Pons (tissue), 1 donor: ENCODE data around the gene DDIT3.
"Not testable (repeated sequence)": the region's sequence is repeated elsewhere in the genome, so short reads cannot be mapped to it uniquely, and the experiment has no call there.

Experiments
- DNase-seq: peaks from one replicate; pipeline ENCODE4 v3.0.0-alpha.2; 2016; ENCODE audit warnings: low spot score

The DDIT3 gene, protein sequence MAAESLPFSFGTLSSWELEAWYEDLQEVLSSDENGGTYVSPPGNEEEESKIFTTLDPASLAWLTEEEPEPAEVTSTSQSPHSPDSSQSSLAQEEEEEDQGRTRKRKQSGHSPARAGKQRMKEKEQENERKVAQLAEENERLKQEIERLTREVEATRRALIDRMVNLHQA

DNA sequence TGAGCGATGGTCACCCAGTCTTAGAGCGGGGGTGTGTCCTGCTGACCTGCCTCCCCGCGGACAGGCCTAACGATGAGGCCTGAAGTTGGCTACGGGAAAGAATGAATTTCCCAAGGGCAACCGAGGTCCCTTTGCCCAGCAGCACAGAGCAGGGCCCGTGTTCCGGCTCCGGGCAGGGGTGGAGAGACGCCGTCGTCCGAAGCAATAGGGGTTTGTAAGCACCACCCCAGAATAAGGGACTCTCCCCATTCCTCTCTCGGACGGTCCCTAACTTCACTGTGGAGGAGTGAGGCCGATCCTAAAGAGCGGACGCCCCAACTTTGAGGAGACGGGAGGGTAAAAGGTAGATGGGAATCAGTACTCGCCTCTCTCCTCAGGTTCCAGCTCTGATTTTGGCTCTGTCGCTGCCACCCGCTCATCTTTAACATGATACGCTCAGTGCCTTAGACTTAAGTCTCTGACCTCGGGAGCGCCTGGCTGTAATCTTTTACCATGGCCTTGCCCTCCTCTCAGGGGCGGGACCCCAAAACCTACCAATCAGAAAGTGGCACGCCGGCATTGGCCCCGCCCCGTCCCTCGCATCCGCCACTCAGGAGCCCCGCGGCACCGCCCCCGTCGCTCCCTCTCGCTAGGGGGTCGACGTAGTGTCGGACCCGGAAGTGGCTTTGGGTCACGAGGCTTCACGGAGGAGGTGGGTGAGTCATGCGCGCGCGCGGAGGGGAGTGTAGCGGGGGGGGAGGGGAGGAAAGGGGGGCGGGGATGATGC is at the start of gene DDIT3:
Gene DDIT3 (minus strand): TSS at position 462 of the 766 bp plus-strand sequence. CDS start 3,108 bp downstream, outside the sequence.
- peak; percentile 98 for DNase-seq

DNA sequence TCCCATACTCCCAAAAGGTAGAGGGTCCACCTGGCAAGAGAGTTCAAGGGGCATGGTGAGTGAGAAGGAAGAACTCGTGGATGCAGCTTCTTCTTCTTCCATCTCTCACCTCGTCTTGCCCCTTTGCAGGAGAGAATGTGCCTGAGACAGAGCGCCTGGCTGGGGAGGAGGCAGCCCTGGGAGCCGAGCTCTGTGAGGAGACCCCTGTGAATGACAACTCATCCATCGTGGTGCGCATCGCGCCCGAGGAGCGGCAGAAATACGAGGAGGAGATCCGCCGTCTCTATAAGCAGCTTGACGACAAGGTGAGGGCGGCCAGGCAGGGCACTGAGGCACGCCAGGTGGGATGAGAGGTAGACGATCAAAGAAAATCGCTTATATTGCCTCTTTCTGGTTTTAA is 49.5 kb upstream of the DDIT3 start:
- no peak for DNase-seq

DNA sequence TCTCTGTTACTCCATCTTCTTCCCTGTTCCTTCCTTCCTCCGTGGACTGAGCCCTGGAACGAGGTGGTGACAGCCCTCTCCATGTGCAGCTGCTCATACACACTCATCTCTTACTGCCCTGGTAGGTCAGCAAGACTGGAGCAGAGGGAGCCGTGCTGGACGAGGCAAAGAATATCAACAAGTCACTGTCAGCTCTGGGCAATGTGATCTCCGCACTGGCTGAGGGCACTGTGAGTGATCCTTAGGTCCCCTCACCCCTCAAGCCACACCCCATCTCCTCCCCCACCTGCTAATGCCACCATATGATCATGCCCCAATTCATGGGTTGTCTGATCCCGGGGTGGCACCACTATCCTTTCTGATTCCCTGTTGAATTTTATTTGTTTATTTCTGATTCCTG is 48.5 kb upstream of the DDIT3 start:
- DNase-seq: no peak

DNA sequence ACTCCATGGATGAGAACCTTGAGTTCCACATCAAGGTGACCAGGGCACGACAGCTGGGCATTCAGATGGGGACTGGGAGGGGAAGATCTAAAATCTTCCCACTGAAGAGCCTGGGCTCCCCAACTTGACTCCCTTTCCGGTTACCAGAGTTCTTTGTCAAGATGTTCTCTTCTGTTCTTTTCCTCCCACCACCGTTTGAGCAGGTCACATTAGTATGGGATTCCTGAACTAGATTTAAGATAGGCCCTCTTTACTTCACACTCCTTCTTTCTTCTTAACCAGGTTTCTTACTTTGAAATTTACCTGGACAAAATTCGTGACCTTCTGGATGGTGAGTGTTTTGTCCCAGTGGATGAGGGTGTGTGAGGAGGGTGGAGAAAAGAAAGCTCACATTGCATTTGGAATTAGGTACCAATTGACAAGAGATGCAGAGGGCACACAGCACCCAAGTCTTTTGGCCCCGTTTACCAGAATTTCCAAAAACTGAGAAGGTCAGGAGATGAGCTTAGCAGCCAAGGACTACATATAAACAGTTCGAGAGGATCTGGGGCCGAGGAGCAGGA is 43.9 kb upstream of the DDIT3 start:
- no peak for DNase-seq

DNA sequence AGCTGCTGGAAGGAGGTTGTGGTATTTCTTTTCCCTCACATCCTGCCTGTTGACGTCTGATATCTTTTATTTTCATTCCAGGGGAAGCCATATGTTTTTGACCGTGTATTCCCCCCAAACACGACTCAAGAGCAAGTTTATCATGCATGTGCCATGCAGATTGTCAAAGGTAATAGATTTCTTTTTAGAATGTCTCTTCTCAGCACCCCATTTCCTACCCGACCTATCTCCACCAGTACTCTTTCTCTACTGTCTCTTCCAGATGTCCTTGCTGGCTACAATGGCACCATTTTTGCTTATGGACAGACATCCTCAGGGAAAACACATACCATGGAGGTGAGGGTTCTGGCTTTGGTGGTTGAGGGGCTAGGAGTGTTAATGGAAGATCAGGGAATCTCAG is 43.0 kb upstream of the DDIT3 start:
- no peak for DNase-seq

DNA sequence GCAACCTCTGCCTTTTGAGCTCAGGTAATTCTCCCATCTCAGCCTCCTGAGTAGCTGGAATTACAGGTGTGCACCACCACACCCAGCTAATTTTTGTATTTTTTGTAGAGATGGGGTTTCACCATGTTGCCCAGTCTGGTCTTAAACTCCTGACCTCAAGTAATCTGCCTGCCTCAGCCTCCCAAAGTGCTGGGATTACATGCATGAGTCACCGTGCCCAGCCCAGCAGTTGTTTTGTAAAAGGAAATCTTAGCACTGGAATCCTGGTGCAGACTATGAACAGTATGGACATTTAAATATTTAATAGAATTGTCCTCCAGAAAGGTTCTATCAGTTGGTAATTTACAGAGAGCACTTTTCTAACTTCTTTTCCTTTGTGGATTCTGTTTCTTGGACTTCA is 40.8 kb upstream of the DDIT3 start:
- DNase-seq: not testable (repeated sequence)

DNA sequence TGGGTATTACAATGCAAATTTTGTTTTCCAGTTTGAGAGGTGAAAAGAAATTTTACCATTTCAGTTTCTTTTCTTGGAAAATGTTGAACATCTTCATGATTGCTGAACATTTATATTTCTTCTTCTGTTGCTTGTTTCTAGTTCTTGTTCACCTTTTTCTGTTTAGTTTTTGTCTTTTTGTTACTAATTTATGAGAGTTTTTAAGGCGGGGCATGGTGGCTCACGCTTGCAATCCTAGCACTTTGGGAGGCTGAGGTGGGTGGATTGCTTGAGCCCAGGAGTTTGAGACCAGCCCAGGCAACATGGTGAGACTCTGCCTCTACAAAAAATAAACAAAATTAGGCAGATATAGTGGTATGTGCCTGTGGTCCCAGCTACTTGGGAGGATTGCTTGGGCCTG is 40.2 kb upstream of the DDIT3 start:
- DNase-seq: no peak

DNA sequence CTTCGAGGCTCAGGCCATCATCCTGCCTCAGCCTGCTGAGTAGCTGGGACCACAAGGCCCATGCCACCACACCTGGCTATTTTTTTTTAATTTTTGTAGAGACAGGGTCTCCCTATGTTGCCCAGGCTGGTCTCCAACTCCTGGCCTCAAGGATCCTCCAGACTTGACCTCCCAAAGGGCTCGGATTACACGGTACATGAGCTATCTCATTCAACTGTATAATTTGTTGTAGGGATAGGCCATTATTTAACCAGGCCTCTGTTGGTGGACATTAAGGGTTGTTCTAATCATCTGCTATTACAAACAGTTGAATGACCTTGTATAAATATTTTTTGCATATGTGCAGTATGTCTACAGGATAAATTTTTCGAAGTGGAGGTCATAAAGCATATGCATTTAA is 38.5 kb upstream of the DDIT3 start:
- DNase-seq: no peak

DNA sequence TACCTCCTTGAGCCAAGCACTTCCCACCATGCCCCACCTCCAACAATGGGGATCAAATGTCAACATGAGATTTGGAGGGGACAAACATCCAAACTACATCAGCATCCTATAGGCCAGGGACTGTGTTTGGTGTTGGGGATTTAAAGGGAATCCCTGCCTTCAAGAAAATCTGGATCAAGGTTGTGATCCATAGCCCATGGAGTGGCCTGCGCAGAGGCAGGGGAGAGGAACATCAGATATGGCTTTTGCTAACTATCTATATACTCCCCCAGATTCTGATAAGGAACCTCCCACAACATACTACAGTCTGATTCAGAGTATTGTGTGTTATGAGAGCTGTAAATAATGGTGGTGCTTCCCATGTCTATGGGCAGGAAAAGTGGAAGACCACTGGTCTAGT is 34.6 kb upstream of the DDIT3 start:
- no peak for DNase-seq

DNA sequence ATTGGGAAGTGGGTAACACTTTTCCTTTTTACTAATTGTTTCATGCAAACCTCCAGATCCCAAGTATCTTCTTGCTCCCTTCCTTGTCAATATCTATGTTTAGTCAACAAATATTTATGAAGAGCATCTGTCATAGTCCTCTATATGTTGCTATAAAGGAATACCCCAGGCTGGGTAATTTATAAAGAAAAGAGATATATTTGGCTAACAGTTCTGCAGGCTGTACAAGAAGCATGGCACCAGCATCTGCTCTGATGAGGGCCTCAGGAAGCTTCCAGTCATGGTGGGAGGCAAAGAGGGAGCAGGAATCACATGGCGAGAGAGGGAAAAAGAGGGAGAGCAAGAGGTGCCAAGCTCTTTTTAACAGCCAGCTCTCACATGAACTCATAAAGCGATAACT is 34.1 kb upstream of the DDIT3 start:
- no peak for DNase-seq

DNA sequence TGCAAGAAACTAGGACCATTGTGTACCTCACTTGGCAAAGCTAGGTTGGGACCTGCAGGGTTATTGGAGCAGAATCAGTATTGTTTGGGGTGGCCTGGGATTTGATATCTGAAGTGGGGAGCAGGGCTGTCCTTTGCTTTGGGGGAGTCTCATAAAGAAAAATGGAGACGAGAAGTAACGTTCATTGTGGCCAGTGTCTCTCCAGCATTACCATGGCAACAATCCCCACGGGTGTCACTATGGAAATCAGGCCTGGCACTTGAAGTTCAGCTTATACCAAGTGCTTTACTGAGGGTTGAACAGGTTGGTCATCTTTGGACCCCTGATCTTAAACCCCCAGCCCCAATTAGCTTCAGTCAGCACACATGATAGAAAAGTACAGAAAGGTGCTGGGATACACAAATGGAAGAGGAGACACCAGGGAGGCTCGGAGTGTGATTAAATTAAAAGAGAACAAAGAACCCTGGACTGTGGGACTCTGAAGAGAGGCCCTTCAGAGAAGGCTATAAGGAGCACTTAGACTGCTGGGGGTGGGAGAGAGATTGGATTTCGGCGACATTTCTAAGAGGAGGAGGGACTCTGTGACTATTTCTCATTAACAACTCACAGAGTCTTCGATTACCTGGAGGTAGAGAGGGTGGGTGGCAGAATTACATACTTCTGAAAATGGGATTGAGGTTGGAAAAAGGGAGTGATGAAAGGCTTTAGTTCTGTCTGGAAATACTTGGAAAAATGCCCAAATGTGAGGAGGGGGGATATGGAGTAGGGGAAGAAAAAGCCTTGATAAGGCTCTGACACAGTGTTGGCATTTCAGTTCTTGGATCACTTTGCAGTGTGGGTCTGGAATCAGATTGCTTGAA is 33.3 kb upstream of the DDIT3 start:
- no peak for DNase-seq

DNA sequence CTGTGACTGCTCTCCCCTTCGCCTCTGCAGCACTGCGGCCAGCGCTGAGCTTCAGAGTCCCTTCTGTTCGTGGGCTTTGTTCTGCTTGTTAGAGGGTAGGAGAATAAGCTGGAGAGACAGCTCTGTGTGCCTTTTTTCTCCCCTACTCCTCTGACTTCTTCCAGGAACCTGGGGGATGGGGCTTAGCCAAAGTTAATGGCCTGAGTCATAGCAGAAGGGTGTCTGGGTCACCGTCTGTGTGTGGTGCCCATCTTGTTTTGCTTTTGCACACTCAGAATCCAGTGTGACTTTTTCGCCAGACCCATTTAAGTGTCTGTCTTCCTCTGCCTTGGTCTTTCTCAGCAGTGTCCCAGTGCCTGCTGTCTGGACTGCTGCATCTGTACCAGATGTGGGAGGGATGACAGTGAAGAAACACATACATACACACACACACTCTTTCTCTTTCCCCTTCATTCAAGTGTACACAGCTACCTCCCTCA is 32.6 kb upstream of the DDIT3 start:
- DNase-seq: no peak

DNA sequence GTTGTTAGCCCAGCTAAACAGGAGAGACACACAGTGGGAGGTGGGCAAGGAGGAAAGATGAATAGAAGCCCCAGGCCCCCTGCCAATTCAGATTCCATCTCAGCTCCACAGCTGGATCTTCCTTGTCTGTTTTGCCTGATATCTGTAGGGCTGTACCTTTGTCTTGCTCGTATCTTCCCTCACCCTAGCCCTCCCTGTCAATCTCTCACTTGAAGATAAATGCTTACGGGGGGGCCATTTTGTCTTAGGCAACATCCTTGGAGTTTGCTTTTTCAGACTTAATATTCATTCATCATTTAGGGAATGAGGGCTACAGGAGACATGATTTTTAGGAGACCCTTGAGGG is 32.0 kb upstream of the DDIT3 start:
- no peak for DNase-seq

DNA sequence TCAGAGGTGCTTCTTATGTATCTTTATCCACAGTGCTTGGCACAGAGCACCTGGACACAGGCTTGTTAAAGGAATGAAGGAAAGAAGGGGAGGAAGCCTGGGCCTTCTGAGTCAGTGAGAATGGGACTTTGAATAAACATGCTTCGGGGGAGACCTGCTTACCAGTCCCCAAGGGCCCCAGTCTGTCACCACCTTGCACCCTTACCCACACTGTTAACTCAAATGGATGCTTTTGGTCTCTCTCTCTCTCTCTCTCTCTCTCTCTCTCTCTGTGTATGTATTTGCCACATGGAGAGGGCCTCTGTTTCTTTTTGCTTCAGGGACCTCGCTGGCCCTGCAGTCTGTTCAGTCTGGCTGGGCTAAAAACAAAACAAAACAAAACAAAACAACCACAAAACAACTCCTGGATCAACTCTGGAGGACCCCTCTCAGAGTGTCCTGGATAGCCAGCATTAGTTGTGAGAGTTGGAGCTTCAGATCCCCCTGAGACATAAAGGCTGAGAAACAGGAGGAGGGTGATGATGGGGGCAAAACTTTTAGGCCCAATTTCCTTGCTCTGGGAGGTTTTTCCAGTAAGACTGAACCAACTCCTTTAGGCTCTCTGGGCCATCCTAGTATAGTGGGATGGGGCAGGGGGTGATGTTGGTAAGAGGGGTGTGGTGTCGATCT is 31.5 kb upstream of the DDIT3 start:
- no peak for DNase-seq

DNA sequence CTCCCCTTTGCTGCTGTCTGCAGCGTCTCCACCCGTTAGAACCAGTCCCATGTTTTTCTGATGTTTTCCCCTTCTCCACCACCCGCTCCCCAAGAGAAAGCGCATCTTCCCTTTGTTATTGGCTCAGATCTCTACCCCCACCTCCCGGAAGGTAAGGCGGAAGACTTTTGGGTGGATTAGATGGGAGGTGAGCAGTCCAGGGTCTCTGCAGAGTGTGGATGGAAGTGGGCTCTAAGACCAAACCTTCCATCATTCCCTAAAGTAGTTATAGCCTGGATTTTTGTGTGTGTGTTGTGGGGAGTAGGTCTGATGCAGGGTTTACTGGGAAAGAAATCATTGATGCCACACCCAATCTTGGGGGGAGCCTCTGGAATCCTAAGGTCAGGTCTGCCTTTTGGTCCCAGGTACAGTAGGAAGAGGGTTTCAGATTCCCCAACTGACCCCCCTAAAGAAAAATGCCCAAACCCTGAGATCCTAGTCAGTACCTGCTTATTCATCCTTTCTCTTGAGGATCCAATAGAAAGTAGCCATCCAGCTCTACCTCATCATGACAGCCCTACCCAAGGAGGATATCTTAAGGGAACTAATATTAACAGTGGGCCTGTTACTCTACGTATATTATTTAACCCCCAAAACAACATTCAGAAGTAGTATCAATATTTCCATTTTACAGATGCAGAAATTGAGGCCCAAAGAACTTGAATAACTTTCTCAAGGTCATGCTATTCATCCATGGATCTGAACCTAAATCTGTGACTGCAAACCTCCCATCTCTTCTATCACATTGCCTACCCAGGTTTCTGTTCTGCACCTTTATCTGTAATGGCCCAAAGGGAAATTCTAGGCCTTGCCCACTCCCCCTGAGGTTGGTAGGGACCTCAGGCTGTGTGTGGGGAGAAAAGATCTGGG is 30.6 kb upstream of the DDIT3 start:
- DNase-seq: no peak

DNA sequence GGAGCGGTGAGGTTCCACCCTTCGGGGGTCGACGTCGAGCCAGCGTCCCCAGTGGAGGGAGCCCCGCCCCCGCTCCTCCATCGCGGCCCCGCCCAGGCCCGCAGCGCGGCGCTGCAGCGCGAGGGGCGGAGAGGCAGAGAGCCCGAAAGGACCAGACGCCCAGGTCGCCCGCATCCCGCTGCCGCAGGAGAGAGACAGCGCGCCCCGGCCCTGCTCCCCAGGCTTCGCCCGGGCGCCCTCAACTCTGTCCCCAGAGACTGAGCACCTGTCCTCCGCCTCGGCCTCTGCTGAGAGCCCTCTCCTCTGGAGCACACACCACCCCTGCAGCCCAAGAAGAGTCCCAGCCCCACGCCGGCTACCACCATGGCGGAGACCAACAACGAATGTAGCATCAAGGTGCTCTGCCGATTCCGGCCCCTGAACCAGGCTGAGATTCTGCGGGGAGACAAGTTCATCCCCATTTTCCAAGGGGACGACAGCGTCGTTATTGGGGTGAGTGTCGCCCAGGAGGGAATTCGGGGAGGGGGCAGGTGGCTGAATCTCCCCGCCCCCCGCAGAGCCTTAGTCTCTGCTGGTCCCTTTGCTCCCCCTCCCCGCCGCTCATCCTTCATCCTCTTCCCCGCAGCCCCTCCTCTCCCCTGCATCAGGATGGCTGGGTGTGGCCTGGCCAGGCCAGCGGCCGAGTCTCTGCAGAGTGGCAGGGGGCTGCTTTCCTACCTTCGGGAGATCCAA is 29.8 kb upstream of the DDIT3 start, which contains the start of gene KIF5A:
Gene KIF5A (plus strand): TSS at position 136 of the 732 bp plus-strand sequence. CDS start 228 bp downstream, at position 364.
- DNase-seq: peak; percentile 41

DNA sequence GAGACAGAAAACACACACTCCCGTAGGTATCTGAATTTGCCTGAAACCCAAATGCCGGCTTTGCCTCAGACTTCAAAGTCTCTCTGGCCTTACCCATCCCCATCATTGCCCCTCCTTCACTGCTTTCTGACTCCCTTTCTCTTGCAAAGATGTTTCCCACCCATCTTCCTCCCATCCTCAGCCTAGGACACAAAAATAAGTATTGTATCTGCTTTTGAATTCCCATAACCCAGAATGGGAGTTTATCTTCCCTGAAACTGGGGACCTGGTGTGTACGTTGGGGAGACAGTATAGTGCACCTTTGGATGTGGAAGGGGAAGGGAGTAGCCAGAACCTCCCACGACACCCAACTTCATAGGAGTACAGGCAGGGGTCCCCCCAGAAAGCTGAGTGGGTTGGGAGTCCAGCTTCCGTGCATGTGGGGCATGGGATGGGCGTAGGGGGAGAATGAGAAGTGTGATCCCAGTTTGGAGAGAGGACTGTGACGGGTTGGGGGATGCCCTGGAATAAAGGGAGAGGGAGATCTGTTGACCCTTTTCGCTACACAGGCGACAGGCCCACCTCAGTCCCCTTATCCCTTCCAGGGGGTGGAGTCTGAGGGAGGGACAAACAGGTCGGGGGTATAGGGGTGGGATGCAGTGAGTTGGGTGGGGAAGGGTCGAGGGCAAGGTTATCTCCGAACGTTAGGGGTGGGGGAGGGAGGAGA is 29.0 kb upstream of the DDIT3 start:
- DNase-seq: no peak

DNA sequence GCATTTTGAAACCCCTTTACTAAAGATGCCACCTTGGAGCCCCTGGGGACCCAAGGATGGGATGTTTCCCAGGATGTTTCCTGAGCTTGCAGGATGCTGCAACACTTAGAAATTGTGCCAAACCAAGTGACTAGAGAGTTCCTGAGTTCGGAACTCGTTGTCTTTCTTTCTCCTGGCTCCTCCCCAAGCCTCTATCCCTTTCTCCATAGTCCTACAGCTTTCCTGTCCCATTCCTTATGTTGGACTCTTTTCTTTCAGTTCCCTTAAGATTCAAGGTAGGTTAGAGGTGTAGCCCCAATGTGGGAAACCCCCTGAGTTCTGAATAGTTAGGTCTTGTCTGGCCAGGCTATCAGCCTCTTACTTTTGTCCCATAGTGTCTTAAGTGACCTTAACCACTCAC is 28.2 kb upstream of the DDIT3 start:
- DNase-seq: no peak

DNA sequence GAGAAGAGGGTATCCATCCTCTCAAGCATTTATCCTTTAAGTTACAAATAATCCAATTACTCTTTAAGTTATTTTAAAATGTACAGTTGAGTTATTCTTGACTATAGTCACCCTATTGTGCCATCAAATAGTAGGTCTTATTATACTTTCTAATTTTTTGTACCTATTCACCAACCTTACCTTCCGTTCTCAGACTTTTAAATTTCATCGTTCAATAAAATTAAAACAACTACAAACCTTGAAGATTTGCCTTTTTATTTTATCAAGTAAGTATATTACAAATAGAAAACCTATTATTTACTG is 27.6 kb upstream of the DDIT3 start:
- no peak for DNase-seq
